H9 (cell line): ENCODE measurements around the gene CWH43. TPM values are rescaled to one million over a fixed set of nuclear protein-coding genes. Genes with fewer than 3 reads are reported as not detected.

Experiments used
- DNase-seq: peaks from one replicate; pipeline ENCODE4 v3.0.0-alpha.2; 2017
- H2AFZ ChIP-seq: one replicate; pipeline ENCODE4 v1.6.1; 2013; ENCODE audit warnings: mild to moderate bottlenecking, low read length, control low read depth, moderate library complexity
- H2AK5ac ChIP-seq: 2 replicates; pipeline ENCODE4 v1.6.1; 2013; ENCODE audit warnings: low read length, control low read depth, mixed read lengths; ENCODE audit not compliant: insufficient read length
- H2BK120ac ChIP-seq: one replicate; pipeline ENCODE4 v1.6.1; 2013; ENCODE audit warnings: low read depth, mild to moderate bottlenecking, low read length, control low read depth, inconsistent platforms; ENCODE audit not compliant: poor library complexity, severe bottlenecking
- H2BK12ac ChIP-seq: 2 replicates; pipeline ENCODE4 v1.6.1; 2013; ENCODE audit warnings: low read length, control low read depth, mixed read lengths, low read depth; ENCODE audit not compliant: insufficient read length
- H2BK15ac ChIP-seq: 2 replicates; pipeline ENCODE4 v1.6.1; 2013; ENCODE audit warnings: low read depth, low read length, control low read depth
- H2BK20ac ChIP-seq: one replicate; pipeline ENCODE4 v1.6.1; 2013; ENCODE audit warnings: low read depth, mild to moderate bottlenecking, low read length, control low read depth, inconsistent platforms; ENCODE audit not compliant: poor library complexity, severe bottlenecking
- H2BK5ac ChIP-seq: 2 replicates; pipeline ENCODE4 v1.6.1; 2013; ENCODE audit warnings: low read length, control low read depth, mixed read lengths; ENCODE audit not compliant: insufficient read length
- H3K14ac ChIP-seq: 2 replicates; pipeline ENCODE4 v1.6.1; 2013; ENCODE audit warnings: low read length, control low read depth; ENCODE audit not compliant: insufficient read depth
- H3K18ac ChIP-seq: 2 replicates; pipeline ENCODE4 v1.6.1; 2013; ENCODE audit warnings: low read depth, mild to moderate bottlenecking, mixed read lengths, low read length, control low read depth; ENCODE audit not compliant: insufficient read length
- H3K23ac ChIP-seq: 2 replicates; pipeline ENCODE4 v1.6.1; 2013; ENCODE audit warnings: low read length, control low read depth, mixed read lengths, low read depth; ENCODE audit not compliant: insufficient read length
- H3K23me2 ChIP-seq: 2 replicates; pipeline ENCODE4 v1.6.1; 2013; ENCODE audit warnings: low read depth, mild to moderate bottlenecking, mixed read lengths, low read length, control low read depth; ENCODE audit not compliant: insufficient read length, poor library complexity, severe bottlenecking
- H3K27ac ChIP-seq: 2 replicates; pipeline ENCODE4 v1.5.1; 2013; ENCODE audit warnings: low read length, control low read depth, mixed read lengths, low read depth; ENCODE audit not compliant: insufficient read length
- H3K27me3 ChIP-seq: 2 replicates; pipeline ENCODE4 v1.6.1; 2013; ENCODE audit warnings: low read length, control low read depth, inconsistent platforms; ENCODE audit not compliant: insufficient read depth
- H3K4ac ChIP-seq: 2 replicates; pipeline ENCODE4 v1.6.1; 2013; ENCODE audit warnings: low read depth, mild to moderate bottlenecking, control low read depth, inconsistent platforms, low read length, moderate library complexity
- H3K4me1 ChIP-seq: 2 replicates; pipeline ENCODE4 v1.6.1; 2013; ENCODE audit warnings: low read length, control low read depth, inconsistent platforms; ENCODE audit not compliant: insufficient read depth
- H3K4me2 ChIP-seq: 2 replicates; pipeline ENCODE4 v1.6.1; 2013; ENCODE audit warnings: low read length, control low read depth, mixed read lengths; ENCODE audit not compliant: insufficient read length, insufficient read depth
- H3K56ac ChIP-seq: 2 replicates; pipeline ENCODE4 v1.6.1; 2013; ENCODE audit warnings: low read depth, mild to moderate bottlenecking, mixed read lengths, low read length, control low read depth; ENCODE audit not compliant: insufficient read length
- H3K79me1 ChIP-seq: 2 replicates; pipeline ENCODE4 v1.6.1; 2013; ENCODE audit warnings: low read depth, mild to moderate bottlenecking, moderate library complexity, low read length, control low read depth, inconsistent platforms; ENCODE audit not compliant: insufficient read depth, poor library complexity, severe bottlenecking
- H3K79me2 ChIP-seq: 2 replicates; pipeline ENCODE4 v1.6.1; 2013; ENCODE audit warnings: low read length, control low read depth, inconsistent platforms; ENCODE audit not compliant: insufficient read depth
- H3K9ac ChIP-seq: 2 replicates; pipeline ENCODE4 v1.6.1; 2013; ENCODE audit warnings: low read length, control low read depth, mixed read lengths; ENCODE audit not compliant: insufficient read length; ENCODE audit errors: extremely low read depth
- H3K9me3 ChIP-seq: one replicate; pipeline ENCODE4 v1.6.1; 2013; ENCODE audit warnings: low read depth, low read length, inconsistent platforms; ENCODE audit not compliant: control insufficient read depth
- H3T11ph ChIP-seq: one replicate; pipeline ENCODE4 v1.6.1; 2013; ENCODE audit warnings: mild to moderate bottlenecking, low read length, control low read depth, inconsistent platforms
- H4K20me1 ChIP-seq: one replicate; pipeline ENCODE4 v1.6.1; 2013; ENCODE audit not compliant: control insufficient read depth, insufficient read length, insufficient read depth
- H4K5ac ChIP-seq: 2 replicates; pipeline ENCODE4 v1.6.1; 2013; ENCODE audit warnings: low read depth, mild to moderate bottlenecking, mixed read lengths, low read length, control low read depth; ENCODE audit not compliant: insufficient read length
- H4K8ac ChIP-seq: replicated peaks from 2 replicates; pipeline ENCODE4 v1.6.1; 2013; ENCODE audit warnings: low read length, control low read depth, mixed read lengths, low read depth; ENCODE audit not compliant: insufficient read length
- H4K91ac ChIP-seq: 2 replicates; pipeline ENCODE4 v1.6.1; 2013; ENCODE audit warnings: low read depth, mild to moderate bottlenecking, moderate library complexity, mixed read lengths, low read length, control low read depth; ENCODE audit not compliant: insufficient read length
- H3K27ac Mint-ChIP-seq, 3 experiments: 2 replicates in 2 of 3; 3 replicates in 1 of 3; pipeline ENCODE4 v1.8.0; 2020 to 2021; ENCODE audit warnings: mixed read lengths in 3 of 3, mild to moderate bottlenecking in 1 of 3, moderate library complexity in 1 of 3
- H3K27me3 Mint-ChIP-seq: 2 replicates; pipeline ENCODE4 v1.8.0; 2021; ENCODE audit warnings: low read depth, mild to moderate bottlenecking, moderate library complexity, mixed read lengths
- H3K36me3 Mint-ChIP-seq, 3 experiments: 2 replicates in 2 of 3; 3 replicates in 1 of 3; pipeline ENCODE4 v1.8.0; 2020 to 2021; ENCODE audit warnings: low read depth in 3 of 3, mixed read lengths in 3 of 3; ENCODE audit not compliant: insufficient read depth in 1 of 3
- H3K4me1 Mint-ChIP-seq, 2 experiments: 2 replicates each; pipeline ENCODE4 v1.8.0; 2020; ENCODE audit warnings: mixed read lengths in 2 of 2
- H3K4me3 Mint-ChIP-seq, 2 experiments: 2 replicates in 1 of 2; 3 replicates in 1 of 2; pipeline ENCODE4 v1.8.0; 2020 to 2021; ENCODE audit warnings: mild to moderate bottlenecking in 2 of 2, mixed read lengths in 2 of 2, moderate library complexity in 1 of 2
- H3K9me3 Mint-ChIP-seq, 2 experiments: 2 replicates in 1 of 2; 3 replicates in 1 of 2; pipeline ENCODE4 v1.8.0; 2020; ENCODE audit warnings: mild to moderate bottlenecking in 2 of 2, mixed read lengths in 2 of 2, moderate library complexity in 1 of 2
- WGBS: extraction: QIAGEN DNeasy Blood & Tissue Kit; methylation state at CpG from one replicate; pipeline ENCODE4 v1.1.7; 2013; ENCODE audit warnings: missing lambda C conversion rate, low lambda C conversion rate, mixed read lengths; ENCODE audit not compliant: insufficient read length; ENCODE audit errors: extremely low coverage; 5-methylcytosine and 5-hydroxymethylcytosine counted together
- total RNA-seq: library from RNA; stranded (reverse); gene quantifications from 2 replicates; pipeline ENCODE4 v1.2.1, GENCODE V29; 2021
- TF ChIP-seq, protein P1 (sequence below): fragments of 200-600 bp; sonication (generic); conservative IDR thresholded peaks from 3 replicates; pipeline ENCODE4 v1.8.0; 2021; ENCODE audit warnings: antibody characterized with exemption, mild to moderate bottlenecking

Gene CWH43
- total RNA-seq, 1 experiment from 2014 or later: not detected

DNA sequence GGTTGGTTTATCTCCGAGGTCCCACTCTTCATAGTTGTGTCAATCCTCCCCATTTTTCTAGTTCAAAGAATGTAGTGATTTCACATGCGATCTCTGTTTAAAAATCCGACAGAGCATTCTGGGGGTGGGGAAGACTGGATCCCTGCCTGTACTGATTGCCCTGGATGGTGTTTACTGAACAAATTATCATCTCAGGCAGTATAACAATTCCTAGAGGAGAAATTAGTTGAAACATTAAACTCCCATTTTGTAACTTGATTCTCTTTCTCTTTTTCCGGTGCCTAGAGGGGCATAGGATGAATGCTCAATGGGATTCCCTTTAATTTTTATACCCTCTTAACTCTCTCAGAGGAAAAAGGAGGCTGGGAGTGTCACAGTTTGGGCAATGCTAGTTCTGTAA is 10.0 kb upstream of the CWH43 start:
- no peaks in the 10 kb centered on the region for H3K4me1 ChIP-seq
- no peak overlapping the region for H4K91ac ChIP-seq
- H2BK20ac ChIP-seq: no peak overlapping the region
- H3K4ac ChIP-seq: no peak overlapping the region
- no peak overlapping the region for H3K4me2 ChIP-seq
- H2AFZ ChIP-seq: no peak overlapping the region
- no peaks in the 10 kb centered on the region for H3K36me3 Mint-ChIP-seq
- no peak overlapping the region for H2BK5ac ChIP-seq
- no peaks in the 10 kb centered on the region for H3K27me3 ChIP-seq
- no peak overlapping the region for H3K27ac Mint-ChIP-seq
- peaks cover 12 to 50% of the 10 kb centered on the region in 2 experiments for H3K9me3 Mint-ChIP-seq
- H3K23ac ChIP-seq: no peak overlapping the region
- no peak overlapping the region for H3K4me3 Mint-ChIP-seq
- H3K4me1 Mint-ChIP-seq: no peaks in the 10 kb centered on the region
- H3K27me3 Mint-ChIP-seq: peaks cover 2% of the 10 kb centered on the region
- H2BK15ac ChIP-seq: no peak overlapping the region
- no peak for DNase-seq
- TF ChIP-seq, protein P1, sequence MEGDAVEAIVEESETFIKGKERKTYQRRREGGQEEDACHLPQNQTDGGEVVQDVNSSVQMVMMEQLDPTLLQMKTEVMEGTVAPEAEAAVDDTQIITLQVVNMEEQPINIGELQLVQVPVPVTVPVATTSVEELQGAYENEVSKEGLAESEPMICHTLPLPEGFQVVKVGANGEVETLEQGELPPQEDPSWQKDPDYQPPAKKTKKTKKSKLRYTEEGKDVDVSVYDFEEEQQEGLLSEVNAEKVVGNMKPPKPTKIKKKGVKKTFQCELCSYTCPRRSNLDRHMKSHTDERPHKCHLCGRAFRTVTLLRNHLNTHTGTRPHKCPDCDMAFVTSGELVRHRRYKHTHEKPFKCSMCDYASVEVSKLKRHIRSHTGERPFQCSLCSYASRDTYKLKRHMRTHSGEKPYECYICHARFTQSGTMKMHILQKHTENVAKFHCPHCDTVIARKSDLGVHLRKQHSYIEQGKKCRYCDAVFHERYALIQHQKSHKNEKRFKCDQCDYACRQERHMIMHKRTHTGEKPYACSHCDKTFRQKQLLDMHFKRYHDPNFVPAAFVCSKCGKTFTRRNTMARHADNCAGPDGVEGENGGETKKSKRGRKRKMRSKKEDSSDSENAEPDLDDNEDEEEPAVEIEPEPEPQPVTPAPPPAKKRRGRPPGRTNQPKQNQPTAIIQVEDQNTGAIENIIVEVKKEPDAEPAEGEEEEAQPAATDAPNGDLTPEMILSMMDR: no peak
- H3K79me1 ChIP-seq: no peaks in the 10 kb centered on the region
- no peaks in the 10 kb centered on the region for H4K20me1 ChIP-seq
- H3K9ac ChIP-seq: no peak overlapping the region
- H2BK12ac ChIP-seq: no peak overlapping the region
- H3K79me2 ChIP-seq: no peaks in the 10 kb centered on the region
- H3K18ac ChIP-seq: no peak overlapping the region
- no peak overlapping the region for H3K27ac ChIP-seq
- WGBS: no CpG with 5 or more reads among the region's 4 CpGs
- no peaks in the 10 kb centered on the region for H3K9me3 ChIP-seq
- no peak overlapping the region for H4K8ac ChIP-seq
- no peak overlapping the region for H3K14ac ChIP-seq
- no peak overlapping the region for H2AK5ac ChIP-seq
- no peak overlapping the region for H3T11ph ChIP-seq
- no peak overlapping the region for H3K56ac ChIP-seq
- no peaks in the 10 kb centered on the region for H3K23me2 ChIP-seq
- no peak overlapping the region for H4K5ac ChIP-seq
- H2BK120ac ChIP-seq: no peak overlapping the region
